CMK (cell line): ENCODE measurements around the gene LOC101059915.
"Not testable (repeated sequence)": the region's sequence is repeated elsewhere in the genome, so short reads cannot be mapped to it uniquely, and the experiment has no call there.

Source experiments
- DNase-seq: peaks from one replicate; pipeline ENCODE4 v3.0.0-alpha.2; 2010; ENCODE audit warnings: low read depth

The LOC101059915 gene

DNA sequence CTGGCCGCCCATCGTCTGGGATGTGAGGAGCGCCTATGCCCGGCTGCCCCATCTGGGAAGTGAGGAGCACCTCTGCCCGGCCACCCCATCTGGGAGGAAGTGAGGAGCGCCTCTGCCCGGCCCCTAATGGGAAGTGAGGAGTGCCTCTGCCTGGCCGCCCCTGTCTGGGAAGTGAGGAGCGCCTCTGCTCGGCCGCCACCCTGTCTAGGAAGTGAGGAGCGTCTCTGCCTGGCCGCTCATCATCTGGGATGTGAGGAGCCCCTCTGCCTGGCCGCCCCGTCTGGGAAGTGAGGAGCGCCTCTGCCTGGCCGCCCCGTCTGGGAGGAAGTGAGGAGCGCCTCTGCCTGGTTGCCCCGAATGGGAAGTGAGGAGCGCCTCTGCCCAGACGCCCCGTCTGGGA lies 8.3 kb downstream of the LOC101059915 start:
- not testable (repeated sequence) for DNase-seq

DNA sequence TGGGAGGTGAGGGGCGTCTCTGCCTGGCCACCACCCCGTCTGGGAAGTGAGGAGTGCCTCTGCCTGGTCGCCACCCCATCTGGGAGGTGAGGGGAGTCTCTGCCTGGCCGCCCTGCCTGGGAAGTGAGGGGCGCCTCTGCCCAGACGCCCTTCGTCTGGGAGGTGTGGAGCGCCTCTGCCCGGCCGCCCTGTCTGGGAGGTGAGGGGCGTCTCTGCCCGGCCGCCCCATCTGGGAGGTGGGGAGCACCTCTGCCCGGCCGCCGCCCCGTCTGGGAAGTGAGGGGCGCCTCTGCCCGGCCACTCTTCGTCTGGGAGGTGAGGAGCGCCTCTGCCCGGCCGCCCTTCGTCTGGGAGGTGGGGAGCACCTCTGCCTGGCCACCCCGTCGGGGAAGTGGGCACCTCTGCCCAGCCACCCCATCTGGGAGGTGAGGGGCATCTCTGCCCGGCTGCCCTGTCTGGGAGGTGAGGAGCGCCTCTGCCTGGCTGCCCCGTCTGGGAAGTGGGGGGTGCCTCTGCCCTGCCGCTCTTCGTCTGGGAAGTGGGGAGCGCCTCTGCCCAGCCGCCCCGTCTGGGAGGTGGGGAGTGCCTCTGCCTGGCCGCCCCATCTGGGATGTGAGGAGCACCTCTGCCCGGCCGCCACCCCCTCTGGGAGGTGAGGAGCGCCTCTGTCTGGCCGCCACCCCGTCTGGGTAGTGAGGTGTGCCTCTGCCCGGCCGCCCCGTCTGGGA lies 8.9 kb downstream of the LOC101059915 start:
- DNase-seq, result not testable (repeated sequence)

DNA sequence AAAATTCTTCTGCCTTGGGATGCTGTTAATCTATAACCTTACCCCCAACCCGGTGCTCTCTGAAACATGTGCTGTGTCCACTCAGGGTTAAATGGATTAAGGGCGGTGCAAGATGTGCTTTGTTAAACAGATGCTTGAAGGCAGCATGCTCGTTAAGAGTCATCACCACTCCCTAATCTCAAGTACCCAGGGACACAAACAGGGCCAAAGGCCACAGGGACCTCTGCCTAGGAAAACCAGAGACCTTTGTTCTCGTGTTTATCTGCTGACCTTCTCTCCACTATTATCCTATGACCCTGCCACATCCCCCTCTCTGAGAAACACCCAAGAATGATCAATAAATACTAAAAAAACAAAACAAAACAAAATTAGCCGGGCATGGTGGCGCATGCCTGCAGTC lies 9.8 kb downstream of the LOC101059915 start:
- DNase-seq, result not testable (repeated sequence)

DNA sequence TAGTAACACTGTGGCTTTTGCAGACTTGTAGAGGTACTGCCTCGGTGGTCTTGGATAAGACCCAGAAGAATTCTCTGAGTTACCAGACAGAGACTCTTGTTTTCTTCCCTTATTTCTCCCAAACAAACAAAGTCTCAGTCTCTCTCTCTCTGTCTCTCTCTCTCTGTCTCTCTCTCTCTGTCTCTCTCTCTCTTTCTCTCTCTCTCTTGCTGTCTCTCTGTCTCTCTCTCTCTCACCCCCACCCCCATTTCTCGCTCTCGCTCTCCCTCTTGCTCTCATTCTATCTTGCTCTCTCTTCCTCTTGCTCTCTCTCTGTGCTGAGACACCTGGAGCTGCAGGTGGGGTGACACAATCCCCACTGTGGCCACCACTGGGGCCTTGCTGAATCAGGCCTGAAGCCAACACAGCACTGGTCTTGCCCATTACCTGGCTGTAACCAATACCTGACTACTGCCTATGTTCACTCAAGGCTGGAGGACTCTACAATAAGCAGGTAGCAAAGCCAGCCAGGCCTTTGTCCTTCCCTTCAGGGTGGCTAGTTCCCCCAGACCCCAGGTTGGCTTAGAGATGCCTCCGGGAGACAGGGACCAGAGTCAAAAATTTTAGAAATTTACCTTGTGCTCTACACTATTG lies 12.3 kb downstream of the LOC101059915 start:
- no peak for DNase-seq

DNA sequence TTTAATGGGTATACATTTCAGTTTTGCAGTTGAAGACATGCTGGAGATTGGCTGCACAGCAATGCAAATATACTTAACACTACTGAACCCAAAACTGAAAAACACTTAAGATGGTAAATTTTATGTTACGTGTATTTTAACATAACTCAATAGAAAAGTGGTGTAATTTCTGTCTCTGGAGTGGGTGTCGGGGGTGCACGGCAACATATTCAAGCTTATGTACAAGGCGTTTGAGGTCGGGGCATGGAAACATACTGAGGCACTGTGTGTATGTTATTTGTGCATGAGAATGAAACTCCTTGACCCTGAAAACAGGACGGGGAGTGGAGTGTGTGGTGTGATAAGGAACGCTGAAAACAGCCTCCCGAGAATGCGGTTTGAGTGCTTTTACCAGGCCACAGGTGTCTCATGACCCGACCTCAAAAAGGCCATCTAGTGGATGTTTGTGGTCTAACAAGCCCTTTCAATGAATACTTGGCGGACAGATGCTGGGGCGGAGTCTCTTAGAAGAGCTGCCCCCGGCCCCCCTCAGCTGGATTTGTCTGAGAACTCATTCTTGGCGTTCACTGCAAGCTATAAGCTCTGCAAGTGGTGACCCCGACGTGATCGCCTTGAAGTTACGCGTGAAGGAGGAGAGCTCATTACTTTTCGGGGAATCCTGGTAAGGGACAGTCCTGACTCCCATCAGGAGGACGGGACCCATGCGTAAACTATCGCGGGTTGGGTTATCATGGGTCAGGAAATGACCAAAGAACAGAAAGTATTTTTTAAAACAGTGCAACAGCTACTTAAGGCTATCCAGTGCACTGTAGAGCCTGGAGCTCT lies 29.5 kb downstream of the LOC101059915 start:
- DNase-seq, result not testable (repeated sequence)

DNA sequence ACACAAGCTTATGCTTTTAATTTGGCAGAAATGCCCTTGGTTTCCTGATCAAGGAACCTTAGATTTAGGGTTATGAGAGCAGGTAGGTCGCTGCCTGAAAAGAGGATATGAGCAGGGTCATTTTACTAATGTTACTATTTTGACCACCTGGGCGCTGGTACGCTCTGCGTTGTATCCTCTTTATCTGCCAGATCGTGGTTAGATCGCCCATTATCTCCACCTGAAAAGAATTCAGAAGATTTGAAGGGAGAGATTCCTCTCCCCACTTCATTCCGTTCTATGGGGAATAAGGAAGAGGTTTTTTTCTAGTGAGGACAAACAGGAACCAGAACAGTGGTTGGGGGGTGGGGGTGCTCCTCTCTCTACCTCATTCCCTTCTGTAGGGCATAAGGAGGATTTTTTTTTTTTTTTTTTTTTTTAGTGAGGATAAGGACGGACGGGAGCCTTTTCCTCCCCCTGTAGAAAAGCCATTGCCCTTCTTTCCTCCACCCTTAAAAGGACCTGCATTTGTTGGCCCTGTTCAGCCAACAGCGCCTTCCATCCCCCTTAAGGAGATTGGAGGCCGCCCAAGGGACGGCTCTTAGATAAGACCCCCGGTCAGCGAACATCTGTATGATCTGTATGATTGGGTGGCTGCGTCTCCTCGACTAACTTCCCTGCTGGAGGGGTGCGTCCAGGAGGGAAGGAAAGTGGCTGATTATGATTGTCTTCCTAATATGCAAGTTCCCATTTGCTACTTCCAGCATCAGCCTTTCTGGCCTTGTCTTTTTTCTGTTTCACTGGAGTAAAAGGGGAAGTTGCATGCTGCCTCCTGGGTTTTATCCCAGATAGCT lies 30.3 kb downstream of the LOC101059915 start:
- DNase-seq, result not testable (repeated sequence)

DNA sequence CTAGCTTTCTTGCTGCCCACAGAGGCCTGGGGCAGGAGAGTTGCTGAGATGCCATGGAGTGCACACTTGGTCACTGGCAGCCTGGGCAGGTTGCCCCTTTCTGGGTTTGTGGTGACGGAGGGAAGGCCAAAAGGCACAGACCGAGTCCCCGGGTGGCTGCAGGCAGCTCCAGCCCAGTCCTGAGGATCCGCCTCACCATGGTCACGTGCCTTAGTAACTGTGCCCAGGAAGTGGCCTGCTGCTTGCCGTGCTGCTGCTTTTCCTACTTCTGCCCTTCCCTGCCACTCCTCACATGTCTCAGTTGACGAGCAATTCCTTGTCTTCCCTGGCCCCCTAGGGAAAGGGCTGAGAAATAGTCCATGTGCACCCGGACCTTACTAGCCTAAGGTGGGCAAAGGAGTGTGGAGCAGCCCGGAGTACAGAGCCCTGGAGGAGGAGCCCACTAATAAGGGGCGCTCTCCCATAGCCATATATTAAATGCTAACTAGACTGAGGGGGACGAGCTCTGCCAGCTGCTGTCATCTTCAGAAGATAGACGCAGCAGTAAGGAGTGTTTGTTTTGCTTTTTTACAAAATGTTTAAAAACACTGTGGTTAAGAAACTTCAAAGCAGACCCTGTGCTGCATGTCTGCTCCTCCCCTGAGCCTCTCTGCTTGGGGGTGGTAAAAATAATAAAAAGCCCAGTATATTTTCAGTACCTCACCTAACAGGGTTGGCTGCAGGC lies 31.1 kb downstream of the LOC101059915 start:
- DNase-seq, result not testable (repeated sequence)

DNA sequence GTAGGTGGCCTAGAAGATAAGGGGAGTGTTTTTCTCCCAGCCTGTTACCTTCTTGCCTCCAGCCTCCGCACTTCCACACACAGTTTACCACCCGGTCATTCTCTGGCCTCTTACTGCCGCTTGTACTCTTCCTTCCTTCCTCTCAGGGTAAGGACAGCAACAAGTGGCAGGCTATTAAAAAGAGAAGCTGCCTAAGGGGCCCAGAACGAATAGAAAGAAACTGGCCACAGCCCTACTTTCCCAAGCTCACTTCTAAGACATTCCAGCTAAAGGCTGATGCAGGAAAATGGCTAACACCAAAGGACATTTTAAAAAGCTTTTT lies 31.6 kb downstream of the LOC101059915 start:
- not testable (repeated sequence) for DNase-seq

DNA sequence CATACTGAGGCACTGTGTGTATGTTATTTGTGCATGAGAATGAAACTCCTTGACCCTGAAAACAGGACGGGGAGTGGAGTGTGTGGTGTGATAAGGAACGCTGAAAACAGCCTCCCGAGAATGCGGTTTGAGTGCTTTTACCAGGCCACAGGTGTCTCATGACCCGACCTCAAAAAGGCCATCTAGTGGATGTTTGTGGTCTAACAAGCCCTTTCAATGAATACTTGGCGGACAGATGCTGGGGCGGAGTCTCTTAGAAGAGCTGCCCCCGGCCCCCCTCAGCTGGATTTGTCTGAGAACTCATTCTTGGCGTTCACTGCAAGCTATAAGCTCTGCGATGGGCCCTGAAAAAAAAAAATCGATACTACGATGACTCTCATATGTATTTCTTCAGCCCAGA lies 35.5 kb downstream of the LOC101059915 start:
- not testable (repeated sequence) for DNase-seq

DNA sequence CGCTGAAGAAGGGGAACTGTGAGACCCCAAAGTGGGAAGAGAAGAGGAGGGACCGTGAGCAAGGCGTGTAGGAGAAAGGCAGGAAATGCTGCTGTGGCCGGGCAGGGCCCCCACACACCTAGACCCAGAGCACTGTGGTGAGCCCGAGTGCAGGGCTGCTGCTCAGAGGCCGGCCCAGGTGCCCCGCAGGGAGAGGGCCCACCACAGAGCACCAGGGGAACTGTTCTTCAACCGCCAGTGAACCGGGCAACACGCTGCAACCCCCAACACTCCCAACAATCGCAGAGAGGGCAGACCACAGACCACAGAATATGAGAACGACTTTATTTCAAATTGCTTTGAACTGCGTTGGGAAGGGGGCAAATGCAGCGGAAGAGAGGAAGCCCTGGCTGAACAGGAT lies 46.7 kb downstream of the LOC101059915 start:
- not testable (repeated sequence) for DNase-seq

DNA sequence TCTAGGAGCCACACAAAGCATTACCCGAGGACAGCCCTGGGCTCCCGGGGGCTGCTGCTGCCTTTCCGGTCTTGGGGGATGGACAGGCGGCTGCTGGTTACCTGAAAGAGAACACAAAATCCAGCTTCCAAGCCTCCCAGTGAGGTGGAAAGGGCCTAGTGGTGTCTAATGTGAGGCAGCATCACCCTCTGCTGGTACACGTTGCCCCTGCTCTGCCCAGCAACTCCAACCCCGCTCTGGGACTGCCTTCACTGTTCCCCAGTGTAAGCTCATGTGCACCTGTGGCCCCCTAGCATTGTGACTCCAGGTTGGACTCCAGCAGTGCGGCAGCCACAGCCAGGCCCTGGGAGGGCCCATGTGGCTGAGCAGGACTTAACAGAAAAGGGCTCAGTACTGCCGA lies 48.2 kb downstream of the LOC101059915 start:
- DNase-seq, result not testable (repeated sequence)

DNA sequence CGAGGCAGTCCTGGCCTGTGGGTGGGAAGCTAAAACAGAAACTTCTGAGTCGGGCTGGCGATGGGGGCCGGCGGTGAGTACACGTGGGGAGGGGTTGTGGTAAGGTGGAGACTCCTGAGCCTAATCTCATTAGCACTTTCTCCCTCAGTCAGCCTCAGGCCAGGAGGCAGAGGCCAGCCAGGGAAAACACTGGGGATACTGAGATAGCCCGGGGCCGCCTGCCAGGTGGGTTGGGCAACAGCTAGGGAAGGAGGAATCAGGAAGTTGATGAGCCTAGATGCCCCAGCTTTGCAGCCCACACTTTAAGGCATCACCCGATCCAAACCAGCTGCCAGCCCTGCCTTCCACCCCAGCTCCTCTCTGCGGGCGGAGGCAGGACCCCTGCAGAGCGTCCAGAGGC lies 49.0 kb downstream of the LOC101059915 start:
- DNase-seq, result not testable (repeated sequence)

DNA sequence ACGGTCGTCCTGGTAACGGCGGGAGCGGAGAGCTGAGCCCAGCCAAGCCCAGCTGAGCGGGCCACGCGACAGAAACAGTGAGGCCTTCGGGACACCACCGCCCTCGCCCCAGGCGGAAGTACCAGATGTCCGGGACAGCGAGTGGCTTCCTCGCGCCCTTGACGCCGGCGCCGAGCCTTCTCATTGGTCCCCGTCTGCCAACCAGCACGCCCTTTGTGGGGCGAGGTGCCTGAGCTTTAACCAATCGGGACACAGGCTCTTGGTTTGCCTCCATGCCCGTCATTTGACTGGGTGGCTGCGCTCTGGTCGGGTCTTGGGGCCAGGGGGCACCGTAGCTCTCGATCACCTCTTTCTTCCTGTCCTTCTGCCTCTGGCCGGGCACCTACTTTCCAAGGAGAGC lies 50.8 kb downstream of the LOC101059915 start, which contains the start of gene CXorf49:
CXorf49 (minus strand) TSS at position 101 of the 400 bp plus-strand sequence. CDS start 134 bp downstream, outside the sequence.
- DNase-seq, result not testable (repeated sequence)

DNA sequence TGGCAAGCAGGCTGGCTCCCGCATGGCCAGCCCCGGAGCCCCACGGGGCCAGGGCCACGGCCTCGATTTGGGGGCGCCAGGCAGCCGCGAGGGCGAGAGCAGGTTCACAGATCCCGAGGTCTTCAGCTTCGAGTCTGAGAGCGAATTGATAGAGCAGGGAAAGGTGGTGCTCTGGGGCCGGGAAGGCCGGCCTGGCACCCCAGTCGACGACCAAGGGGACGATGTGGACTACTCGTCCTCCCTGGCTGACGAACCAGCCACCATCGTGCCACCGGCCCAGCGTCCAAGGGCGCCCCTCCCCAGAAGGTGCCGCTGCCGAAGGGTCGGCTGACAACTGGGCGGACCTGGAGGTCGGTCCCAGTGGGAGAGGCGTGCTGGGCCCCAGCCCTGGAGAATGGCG lies 51.8 kb downstream of the LOC101059915 start:
- not testable (repeated sequence) for DNase-seq

DNA sequence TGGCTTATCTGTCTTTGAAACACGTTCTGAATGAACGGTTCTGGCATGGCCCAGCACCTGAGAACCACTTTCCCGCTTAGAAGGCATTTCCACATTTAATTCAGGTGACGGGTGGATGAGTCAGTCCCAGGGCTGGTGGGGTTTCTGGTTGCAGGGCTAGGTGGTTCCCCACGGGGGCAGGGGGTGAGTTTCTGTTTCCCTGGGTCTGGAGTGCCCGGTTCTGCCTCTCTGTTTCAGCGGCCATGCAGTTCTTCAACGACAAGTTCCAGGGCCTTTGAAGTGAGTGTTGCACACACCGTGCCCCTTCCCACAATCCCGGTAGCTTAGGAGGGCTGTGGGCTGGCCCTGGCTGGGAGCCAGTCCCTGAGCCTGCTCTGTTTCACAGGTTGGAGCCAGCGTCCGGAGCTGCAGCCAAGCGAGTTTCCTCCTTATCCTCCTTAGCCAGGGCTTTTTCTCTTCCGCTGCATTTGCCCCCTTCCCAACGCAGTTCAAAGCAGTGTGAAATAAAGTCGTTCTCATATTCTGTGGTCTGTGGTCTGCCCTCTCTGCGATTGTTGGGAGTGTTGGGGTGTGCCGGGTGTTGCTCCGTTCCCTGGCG lies 53.0 kb downstream of the LOC101059915 start:
- DNase-seq, result not testable (repeated sequence)
